GM23248 (cell line): ENCODE data around the gene RNF126. TPM values are rescaled to one million over a fixed set of nuclear protein-coding genes. Genes with fewer than 3 reads are reported as not detected.
"Not testable (repeated sequence)": the region's sequence is repeated elsewhere in the genome, so short reads cannot be mapped to it uniquely, and the experiment has no call there.

Experiments used
- DNase-seq: peaks from one replicate; pipeline ENCODE4 v3.0.0-alpha.2; 2015
- H2AFZ ChIP-seq: fragments of 200-600 bp; sonication (generic); 2 replicates; pipeline ENCODE4 v1.6.1; 2016; ENCODE audit warnings: antibody characterized with exemption
- H3F3A ChIP-seq: fragments of 200-600 bp; sonication (generic); 2 replicates; pipeline ENCODE4 v1.6.1; 2016; ENCODE audit warnings: mild to moderate bottlenecking, antibody characterized with exemption, mixed run types; ENCODE audit not compliant: insufficient read depth
- H3K27ac ChIP-seq: fragments of 200-600 bp; sonication (generic); 2 replicates; pipeline ENCODE4 v1.5.1; 2016; ENCODE audit warnings: mild to moderate bottlenecking
- H3K27me3 ChIP-seq: fragments of 200-600 bp; sonication (generic); replicated peaks from 2 replicates; pipeline ENCODE4 v1.6.1; 2016; ENCODE audit warnings: mild to moderate bottlenecking; ENCODE audit not compliant: insufficient read depth
- H3K36me3 ChIP-seq: fragments of 200-600 bp; sonication (generic); 2 replicates; pipeline ENCODE4 v1.6.1; 2016; ENCODE audit warnings: low read depth, mild to moderate bottlenecking
- H3K4me1 ChIP-seq: fragments of 200-600 bp; sonication (generic); 2 replicates; pipeline ENCODE4 v1.6.1; 2016; ENCODE audit warnings: mild to moderate bottlenecking; ENCODE audit not compliant: insufficient read depth
- H3K4me2 ChIP-seq: fragments of 200-600 bp; sonication (generic); one replicate; pipeline ENCODE4 v1.6.1; 2016; ENCODE audit warnings: mild to moderate bottlenecking; ENCODE audit not compliant: unreplicated experiment
- H3K4me3 ChIP-seq: fragments of 200-600 bp; sonication (generic); 2 replicates; pipeline ENCODE4 v1.5.1; 2016; ENCODE audit warnings: mild to moderate bottlenecking
- H3K79me2 ChIP-seq: fragments of 200-600 bp; sonication (generic); 2 replicates; pipeline ENCODE4 v1.6.1; 2016; ENCODE audit warnings: mild to moderate bottlenecking; ENCODE audit not compliant: insufficient read depth
- H3K9ac ChIP-seq: fragments of 200-600 bp; sonication (generic); 2 replicates; pipeline ENCODE4 v1.6.1; 2016; ENCODE audit warnings: mild to moderate bottlenecking
- H3K9me2 ChIP-seq: fragments of 200-600 bp; sonication (generic); 2 replicates; pipeline ENCODE4 v1.6.1; 2016; ENCODE audit warnings: mixed run types, mild to moderate bottlenecking, moderate library complexity; ENCODE audit not compliant: insufficient read depth
- H3K9me3 ChIP-seq: fragments of 200-600 bp; sonication (generic); one replicate; pipeline ENCODE4 v1.6.1; 2017; ENCODE audit warnings: low read depth
- H4K20me1 ChIP-seq: fragments of 200-600 bp; sonication (generic); 2 replicates; pipeline ENCODE4 v1.6.0; 2016; ENCODE audit not compliant: insufficient read depth
- EZH2 ChIP-seq: fragments of 200-600 bp; sonication (generic); IDR thresholded peaks from 2 replicates; pipeline ENCODE4 v1.6.1; 2018; ENCODE audit warnings: antibody characterized with exemption, mild to moderate bottlenecking; ENCODE audit not compliant: insufficient read depth, poor library complexity, severe bottlenecking
- EZH2phosphoT487 ChIP-seq: fragments of 200-600 bp; sonication (generic); IDR thresholded peaks from 2 replicates; pipeline ENCODE4 v1.6.1; 2018; ENCODE audit warnings: antibody characterized with exemption, moderate library complexity, mild to moderate bottlenecking, low read depth; ENCODE audit not compliant: insufficient read depth
- WGBS, 2 experiments: methylation state at CpG; one replicate each; pipeline ENCODE4 v1.1.6; 2015 to 2017; ENCODE audit warnings: low lambda C conversion rate in 2 of 2, low coverage in 1 of 2; ENCODE audit errors: missing lambda C conversion rate in 2 of 2; 5-methylcytosine and 5-hydroxymethylcytosine counted together
- in situ Hi-C: fragments of 300-500 bp; cut with MboI; formaldehyde crosslinking; loops from 2 replicates; pipeline ENCODE4 v1.15.0; 2020
- polyA plus RNA-seq: library from polyadenylated mRNA; unstranded; fragments of >200 nt; fragmentation: Nextera tagmentation; extraction: Ambion mirVana; gene quantifications from 2 replicates; pipeline ENCODE4 v1.2.1, GENCODE V29; 2016
- total RNA-seq: library from RNA; depleted of rRNA; stranded (reverse); fragments of >200 nt; shearing (Covaris generic); gene quantifications from 2 replicates; pipeline ENCODE4 v1.2.3, GENCODE V29; 2014

Gene RNF126
- total and polyA plus RNA-seq, 2 experiments from 2014 or later = 52.7 to 72.4 TPM

DNA sequence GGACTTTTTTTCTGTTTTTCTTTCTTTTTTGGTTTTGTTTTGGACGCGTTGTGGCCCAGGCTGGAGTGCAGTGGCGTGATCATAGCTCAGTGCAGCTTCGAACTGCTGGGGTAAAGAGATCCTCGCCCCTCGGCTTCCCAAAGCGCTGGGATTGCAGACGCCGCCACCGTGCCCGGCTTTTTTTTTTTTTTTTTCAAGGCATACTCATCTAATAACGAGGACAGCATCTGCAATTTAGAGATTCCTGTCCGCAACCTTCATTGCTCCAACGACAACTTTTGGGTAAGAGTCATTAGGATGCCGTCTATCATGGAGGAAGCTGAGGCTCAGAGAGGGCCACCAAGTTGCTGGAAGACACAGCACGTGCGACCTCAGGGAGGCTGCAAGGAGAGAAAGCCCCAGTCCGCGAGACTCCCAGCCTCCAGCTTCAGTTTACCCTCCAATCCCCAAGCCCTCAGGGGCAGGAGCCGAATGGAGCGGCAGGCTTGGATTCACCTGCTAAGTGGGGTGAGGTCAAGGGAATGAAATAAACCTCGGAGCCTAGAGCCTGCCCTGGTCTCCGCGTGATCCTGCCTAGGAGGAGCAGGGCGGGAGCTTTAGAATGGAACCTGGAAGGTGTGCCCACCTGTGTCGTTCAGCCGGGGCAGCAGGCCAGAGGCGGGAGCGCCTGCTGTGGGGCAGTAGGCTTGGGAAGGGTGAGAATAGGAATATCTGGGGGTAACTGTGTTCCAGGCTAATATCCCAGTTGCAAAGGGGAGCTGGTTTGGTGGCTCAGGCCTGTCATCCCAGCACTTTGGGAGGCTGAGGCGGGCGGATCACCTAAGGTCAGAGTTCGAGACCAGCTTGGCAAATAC lies 29.0 kb downstream of the RNF126 start:
- peaks cover 6% of the 10 kb centered on the region; the same call in 1 of the 2 replicates for H3F3A ChIP-seq
- H3K27ac ChIP-seq = peak overlapping the region; percentile 71
- no peaks in the 10 kb centered on the region for H3K9me2 ChIP-seq
- H3K36me3 ChIP-seq = peaks cover 3% of the 10 kb centered on the region; the same call in 1 of the 2 replicates
- peak overlapping the region; percentile 77 for H3K4me3 ChIP-seq
- DNase-seq = peak; percentile 63
- H3K9ac ChIP-seq = peak overlapping the region; percentile 79
- H3K79me2 ChIP-seq = peaks cover 33% of the 10 kb centered on the region
- H2AFZ ChIP-seq = peak overlapping the region; percentile 86
- H3K9me3 ChIP-seq = no peaks in the 10 kb centered on the region
- peak overlapping the region; percentile 83 for H3K4me2 ChIP-seq
- no peaks in the 10 kb centered on the region for H3K27me3 ChIP-seq
- no peaks in the 10 kb centered on the region for H4K20me1 ChIP-seq
- TF ChIP-seq EZH2 = no peak
- no peak for TF ChIP-seq EZH2phosphoT487
- WGBS, 2 experiments = 22 to 23% methylated on average over 32 of the region's 32 CpGs
- H3K4me1 ChIP-seq = peaks cover 6% of the 10 kb centered on the region; the same call in 1 of the 2 replicates
- in situ Hi-C loops = no loop called here

DNA sequence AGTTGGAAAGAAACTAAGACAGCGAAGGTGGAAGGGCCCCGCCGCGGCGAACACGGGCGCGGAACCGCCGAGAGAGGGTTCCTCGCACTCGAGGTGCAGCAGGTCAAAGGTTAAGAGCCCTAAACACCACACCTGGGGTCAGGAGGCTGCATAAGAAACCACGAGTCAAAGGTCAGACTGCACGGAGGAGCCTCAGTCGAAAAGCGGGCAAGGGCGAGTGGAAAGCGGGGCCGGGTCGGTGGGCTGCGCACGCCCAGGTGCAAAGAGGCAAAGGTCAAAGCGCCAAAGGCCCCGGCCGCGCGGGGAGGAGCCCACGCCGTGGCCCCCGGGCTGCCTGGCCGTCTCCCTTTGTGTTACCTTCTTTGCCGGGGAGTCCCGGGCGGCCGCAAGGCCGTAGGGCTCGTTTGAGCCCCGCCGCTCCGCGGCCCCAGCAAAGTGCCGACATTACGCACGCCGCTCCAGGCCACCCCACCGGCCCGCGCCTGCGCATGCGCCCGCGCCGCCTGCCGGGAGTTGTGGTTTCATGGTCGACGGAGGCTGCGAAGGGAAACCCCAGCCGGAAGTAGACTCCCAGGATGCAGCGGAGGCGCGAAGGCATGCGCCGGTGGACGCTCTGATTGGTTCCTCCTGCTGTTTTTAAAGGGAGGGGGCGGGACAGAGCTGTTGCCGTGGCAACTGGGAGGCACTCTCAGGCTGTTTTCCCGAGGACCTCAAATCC lies 29.8 kb downstream of the RNF126 start, which contains the start of gene POLRMT:
TSS of gene POLRMT (minus strand) at position 470 of the 718 bp plus-strand sequence. CDS start at position 445, 25 bp downstream.
- H3K36me3 ChIP-seq = peaks cover 11% of the 10 kb centered on the region; the same call in 1 of the 2 replicates
- peak; percentile 99 for DNase-seq
- no peaks in the 10 kb centered on the region for H3K9me2 ChIP-seq
- H3K9me3 ChIP-seq = no peaks in the 10 kb centered on the region
- peaks cover 40% of the 10 kb centered on the region for H3K79me2 ChIP-seq
- TF ChIP-seq EZH2phosphoT487 = no peak
- TF ChIP-seq EZH2 = no peak
- peak within 1 kb of the TSS; percentile 79 for H3K9ac ChIP-seq
- H3K4me1 ChIP-seq = peaks cover 6% of the 10 kb centered on the region; the same call in 1 of the 2 replicates
- peak within 1 kb of the TSS; percentile 86 for H2AFZ ChIP-seq
- H3K27me3 ChIP-seq = no peaks in the 10 kb centered on the region
- peak within 1 kb of the TSS; percentile 86 for H3K4me2 ChIP-seq
- in situ Hi-C loops = no loop called here
- peak within 1 kb of the TSS; percentile 78 for H3K27ac ChIP-seq
- peak within 1 kb of the TSS; percentile 77 for H3K4me3 ChIP-seq
- 0 to 1% methylated on average over 47 to 60 of the region's 67 CpGs for WGBS, 2 experiments
- peaks cover 6% of the 10 kb centered on the region; the same call in 1 of the 2 replicates for H3F3A ChIP-seq
- H4K20me1 ChIP-seq = no peaks in the 10 kb centered on the region

DNA sequence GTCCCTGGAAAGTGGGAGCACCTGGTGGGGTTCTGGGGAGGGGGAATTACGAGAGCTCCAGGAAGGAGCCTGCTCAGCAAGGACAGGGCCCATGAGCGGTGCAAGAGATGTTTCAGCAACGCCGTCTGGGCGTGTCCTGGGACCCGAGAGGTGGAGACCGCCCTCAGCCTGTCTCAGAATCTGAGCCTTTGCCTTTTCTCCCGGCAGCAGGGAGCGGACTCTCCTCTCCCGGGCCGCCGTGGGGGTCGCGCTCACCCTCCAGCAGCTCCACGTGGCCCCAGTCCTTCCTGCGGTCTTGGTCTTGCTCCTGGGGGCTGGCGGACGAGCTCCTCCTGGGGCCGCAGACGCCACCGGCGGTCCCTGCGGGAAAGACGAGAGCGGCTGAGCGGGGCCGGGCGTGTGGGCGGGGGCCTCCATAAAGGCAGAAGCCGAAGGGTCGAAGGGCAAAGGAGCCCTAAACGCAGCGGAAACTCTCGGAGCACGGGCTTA lies 30.4 kb downstream of the RNF126 start:
- Histone ChIP-seq H3K36me3 (peaks cover 13% of the 10 kb centered on the region; the same call in 1 of the 2 replicates), H4K20me1 (no peaks in the 10 kb centered on the region), H2AFZ (peak overlapping the region; percentile 80), H3K4me3 (peak overlapping the region; percentile 77), H3K9me3 (no peaks in the 10 kb centered on the region), H3K27ac (peak overlapping the region; percentile 78), H3K4me2 (peak overlapping the region; percentile 86), H3K27me3 (no peaks in the 10 kb centered on the region), H3K9ac (peak overlapping the region; percentile 79), H3K79me2 (peaks cover 40% of the 10 kb centered on the region), H3K9me2 (no peaks in the 10 kb centered on the region), H3K4me1 (peaks cover 6% of the 10 kb centered on the region; the same call in 1 of the 2 replicates), H3F3A (peaks cover 6% of the 10 kb centered on the region; the same call in 1 of the 2 replicates)
- in situ Hi-C loops = no loop called here
- WGBS, 2 experiments = 1 to 2% methylated on average over 30 to 35 of the region's 35 CpGs
- TF ChIP-seq EZH2 = no peak
- TF ChIP-seq EZH2phosphoT487 = no peak
- peak; percentile 88 for DNase-seq

GRCh38 chr19:629961-630714 lies 32.9 kb downstream of the RNF126 start:
- H3K9ac ChIP-seq = no peak overlapping the region
- in situ Hi-C loops = no loop called here

GRCh38 chr19:629515-629914 lies 33.5 kb downstream of the RNF126 start:
- 79 to 80% methylated on average over 24 to 25 of the region's 25 CpGs for WGBS, 2 experiments
- H3K36me3 ChIP-seq = peaks cover 13% of the 10 kb centered on the region; the same call in 1 of the 2 replicates

More at GRCh38 chr19:629961-630714, 32.9 kb downstream of the RNF126 start:
- H3K79me2 ChIP-seq = peaks cover 45% of the 10 kb centered on the region
- H3K27me3 ChIP-seq = no peaks in the 10 kb centered on the region
- H3K4me1 ChIP-seq = peaks cover 6% of the 10 kb centered on the region; the same call in 1 of the 2 replicates
- H3K27ac ChIP-seq = no peak overlapping the region
- no peaks in the 10 kb centered on the region for H3K9me2 ChIP-seq
- no peak overlapping the region for H3K4me3 ChIP-seq
- H3K4me2 ChIP-seq = no peak overlapping the region
- peaks cover 6% of the 10 kb centered on the region; the same call in 1 of the 2 replicates for H3F3A ChIP-seq
- 93 to 94% methylated on average over 30 of the region's 30 CpGs for WGBS, 2 experiments
- H3K9me3 ChIP-seq = no peaks in the 10 kb centered on the region
- peaks cover 13% of the 10 kb centered on the region; the same call in 1 of the 2 replicates for H3K36me3 ChIP-seq
- H2AFZ ChIP-seq = no peak overlapping the region
- H4K20me1 ChIP-seq = no peaks in the 10 kb centered on the region
- DNase-seq = no peak
- TF ChIP-seq EZH2phosphoT487 (no peak), EZH2 (no peak)

More at GRCh38 chr19:629515-629914, 33.5 kb downstream of the RNF126 start:
- H3K27ac ChIP-seq, H3K4me1 ChIP-seq, H2AFZ ChIP-seq, H3K4me2 ChIP-seq, H3K4me3 ChIP-seq, in situ Hi-C loops, H3K9me2 ChIP-seq, H4K20me1 ChIP-seq, H3F3A ChIP-seq, H3K9me3 ChIP-seq, H3K27me3 ChIP-seq, H3K9ac ChIP-seq, DNase-seq: not testable (repeated sequence)
- peaks cover 39% of the 10 kb centered on the region for H3K79me2 ChIP-seq
